Left lobe of liver (tissue), 2 donors: ENCODE results near the gene PRDM16. TPM values are rescaled to one million over a fixed set of nuclear protein-coding genes. Genes with fewer than 3 reads are reported as not detected.
A peak's percentile ranks its signal among the peaks of the same experiment; 100 is the strongest.

Experiments
- ATAC-seq: fragments of 200-7000 bp; cut with Tn5 transposase; one replicate; pipeline ENCODE4 v1.9.1; 2020; ENCODE audit warnings: mild to moderate bottlenecking, moderate library complexity
- DNase-seq: peaks from one replicate; pipeline ENCODE4 v3.0.0-alpha.2; 2020; ENCODE audit warnings: low spot score
- total RNA-seq: library from RNA; stranded (reverse); gene quantifications from one replicate; pipeline ENCODE4 v1.2.1, GENCODE V29; 2021
- donor health status: DM: no; HTN: no; CAD: no; lungs with moderate emphysema.
- donor health status: DM: no; HTN: yes; CAD: no.

PRDM16 gene
- total RNA-seq, 1 donor from 2014 or later, result 0.43 TPM

DNA sequence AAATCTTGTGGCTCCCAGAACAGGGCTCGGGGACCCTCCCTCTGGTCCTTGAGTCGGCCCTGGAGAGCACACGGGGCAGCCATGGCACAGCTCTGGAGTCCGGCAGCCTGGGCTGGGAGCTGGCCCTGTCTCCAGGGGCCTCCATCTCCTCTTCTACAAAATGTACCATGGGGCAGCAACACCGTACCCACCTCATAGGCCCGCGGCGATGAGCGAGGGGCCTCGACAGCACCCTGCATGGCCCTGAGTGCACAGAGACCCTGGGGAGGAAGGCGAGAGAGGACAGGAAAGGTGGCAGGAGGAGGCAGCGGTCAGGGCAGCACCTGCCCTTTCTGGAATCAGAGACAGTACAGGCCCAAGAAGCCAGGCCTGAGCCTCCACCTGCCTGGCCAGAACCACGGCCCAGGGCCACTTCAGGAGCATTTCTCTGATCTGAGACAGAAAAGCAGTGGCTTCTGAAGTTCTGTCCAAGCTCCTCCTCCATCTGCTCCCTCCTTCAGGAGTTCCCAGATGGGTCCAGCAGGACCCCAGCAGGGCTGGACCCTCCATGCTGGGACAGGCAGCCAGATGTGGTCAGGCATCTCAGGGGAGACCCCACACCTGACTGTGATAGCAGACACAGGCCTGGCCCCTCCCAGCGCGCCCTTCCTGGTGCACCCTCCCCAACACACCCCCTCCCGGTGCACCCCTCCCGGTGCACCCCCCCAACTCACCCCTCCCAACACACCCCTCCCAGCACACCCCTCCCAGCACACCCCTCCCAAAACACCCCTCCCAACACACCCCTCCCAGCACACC is 309.6 kb downstream of the PRDM16 start:
- no peak for DNase-seq
- no peak for ATAC-seq

GRCh38 chr1:3379934-3380333 is 310.9 kb downstream of the PRDM16 start:
- DNase-seq (no peak), ATAC-seq (no peak)

DNA sequence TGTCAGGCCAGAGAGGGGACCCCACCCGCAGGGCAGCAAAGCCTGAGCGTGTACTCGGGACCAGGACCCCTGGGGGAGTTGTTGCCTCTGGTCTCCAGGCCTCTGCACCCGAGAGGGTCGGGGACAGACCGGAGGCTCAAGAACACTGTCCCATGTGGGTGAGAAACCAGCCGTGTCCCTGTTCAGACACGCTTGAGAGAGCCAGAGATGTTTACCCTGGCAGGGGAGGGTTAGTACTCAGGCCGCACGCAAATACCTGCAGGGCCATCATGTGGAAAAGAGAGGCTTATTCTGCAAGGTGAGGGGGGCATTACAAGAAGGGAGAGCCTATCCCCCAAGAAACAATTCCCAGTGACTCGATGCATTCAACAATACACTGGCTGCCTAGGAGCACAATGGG is 311.5 kb downstream of the PRDM16 start:
- DNase-seq, result no peak
- ATAC-seq, result no peak

DNA sequence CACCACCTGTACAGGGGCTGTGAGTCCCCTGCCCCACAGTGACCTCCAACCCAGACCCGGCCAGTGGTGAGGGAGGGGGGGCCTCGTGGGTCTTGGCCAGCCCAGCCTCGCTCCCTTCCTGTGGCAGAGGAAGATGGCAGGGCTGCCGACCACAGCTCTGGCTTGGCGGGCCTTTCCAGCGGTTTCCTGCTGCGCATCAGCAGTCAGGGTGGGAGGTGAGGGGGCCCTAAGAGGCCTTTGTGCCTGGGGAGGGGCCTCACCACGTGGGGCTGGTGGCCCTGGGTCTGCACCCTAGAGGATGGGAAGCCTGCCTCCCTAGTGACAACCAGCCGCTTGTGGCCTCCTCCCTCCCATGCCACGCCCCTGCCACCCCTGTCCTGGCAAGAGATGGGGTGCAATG is 312.9 kb downstream of the PRDM16 start:
- no peak for ATAC-seq
- DNase-seq, result no peak

DNA sequence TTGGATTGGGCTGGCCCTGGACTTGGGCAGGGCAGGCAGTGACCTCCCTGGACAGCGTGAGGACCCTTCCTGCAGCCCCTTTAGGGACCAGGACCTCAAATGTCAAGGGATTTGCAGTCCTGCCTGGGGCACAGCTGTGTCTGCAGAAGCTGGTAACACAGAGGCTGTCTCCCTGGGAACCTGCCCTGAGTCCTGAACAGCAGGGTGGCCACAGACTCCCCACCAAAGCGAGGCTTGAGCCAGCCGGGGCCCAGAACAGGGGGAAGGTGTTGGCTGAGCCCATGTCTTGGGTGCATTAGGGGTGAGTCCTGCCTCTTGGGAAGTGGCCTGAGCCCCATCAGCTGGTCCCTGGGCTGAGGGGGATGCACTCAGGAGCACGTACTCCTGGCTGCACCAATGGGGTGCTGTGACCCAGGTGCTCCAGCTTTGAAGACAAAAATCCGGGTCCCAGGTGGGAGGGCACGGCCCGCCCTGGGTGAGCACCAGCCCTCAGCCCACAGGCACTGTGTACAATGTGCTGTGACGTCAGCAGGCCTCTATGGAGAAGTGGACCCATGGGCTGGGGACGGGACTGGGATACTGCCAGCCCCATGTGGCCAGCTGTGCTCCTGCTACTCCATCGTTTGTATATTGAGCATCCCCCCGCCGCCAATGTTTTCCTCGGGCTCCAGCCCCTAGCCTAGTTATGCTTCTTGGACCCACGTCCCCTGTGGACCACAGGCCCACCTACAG is 313.5 kb downstream of the PRDM16 start:
- DNase-seq, result no peak
- no peak for ATAC-seq

DNA sequence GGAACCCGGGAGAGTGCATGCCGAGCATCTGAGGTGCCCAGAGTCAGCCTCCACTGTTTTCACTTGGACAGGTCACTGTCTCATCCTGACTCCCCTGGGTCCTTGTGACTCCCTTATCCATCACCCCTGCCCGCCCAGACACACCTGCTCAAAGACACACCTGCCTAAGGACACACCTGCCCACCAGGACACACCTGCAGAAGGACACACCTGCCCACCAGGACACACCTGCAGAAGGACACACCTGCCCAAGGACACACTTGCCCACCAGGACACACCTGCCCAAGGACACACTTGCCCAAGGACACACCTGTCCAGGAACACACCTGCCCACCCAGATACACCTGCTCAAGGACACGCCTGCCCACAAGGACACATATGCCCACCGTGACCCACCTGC is 314.7 kb downstream of the PRDM16 start:
- no peak for ATAC-seq

GRCh38 chr1:3384407-3384806 is 315.4 kb downstream of the PRDM16 start:
- no peak for DNase-seq
- no peak for ATAC-seq

More for the DNA sequence above, 314.7 kb downstream of the PRDM16 start:
- no peak for DNase-seq

DNA sequence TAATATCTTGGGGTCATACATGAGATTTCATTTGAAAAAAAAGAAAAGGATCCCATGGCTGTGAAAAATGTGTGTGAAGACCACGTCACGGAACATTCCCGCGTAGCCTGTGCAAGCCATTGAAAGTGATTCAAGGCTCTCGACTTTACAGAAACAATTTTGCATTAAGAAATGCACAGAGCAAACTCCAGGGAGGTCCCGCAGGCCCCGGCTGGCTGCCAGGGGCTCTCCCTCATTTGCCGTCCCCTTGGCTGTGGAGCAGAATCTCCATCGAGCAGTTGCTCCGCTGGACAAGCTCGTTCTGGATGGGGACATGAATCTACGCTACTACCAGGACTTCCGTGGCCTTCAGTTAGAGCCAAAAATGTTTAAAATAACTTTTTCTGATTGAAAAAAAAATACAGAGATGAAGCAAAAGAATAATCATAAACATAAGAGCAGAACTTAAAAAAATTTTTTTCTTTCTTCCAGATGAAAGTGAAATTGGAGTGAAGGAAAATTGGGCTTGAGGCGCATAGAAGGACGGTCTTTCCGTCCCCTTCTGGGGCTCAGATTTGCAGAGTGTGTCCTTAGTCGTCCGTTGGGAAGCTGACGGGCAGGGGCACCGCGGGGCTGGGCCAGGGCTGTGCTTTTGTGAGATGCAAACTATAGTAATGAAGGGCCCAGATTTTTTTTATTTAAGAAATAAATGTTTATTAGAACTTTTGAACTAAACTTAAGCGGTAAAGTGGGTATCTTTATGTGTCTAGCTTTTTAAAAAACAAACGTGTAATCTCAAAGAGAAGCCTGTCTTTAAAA is 317.4 kb downstream of the PRDM16 start:
- DNase-seq, result no peak

GRCh38 chr1:3387401-3387800 is 318.4 kb downstream of the PRDM16 start:
- ATAC-seq (no peak), DNase-seq (no peak)

More for the DNA sequence above, 317.4 kb downstream of the PRDM16 start:
- no peak for ATAC-seq

DNA sequence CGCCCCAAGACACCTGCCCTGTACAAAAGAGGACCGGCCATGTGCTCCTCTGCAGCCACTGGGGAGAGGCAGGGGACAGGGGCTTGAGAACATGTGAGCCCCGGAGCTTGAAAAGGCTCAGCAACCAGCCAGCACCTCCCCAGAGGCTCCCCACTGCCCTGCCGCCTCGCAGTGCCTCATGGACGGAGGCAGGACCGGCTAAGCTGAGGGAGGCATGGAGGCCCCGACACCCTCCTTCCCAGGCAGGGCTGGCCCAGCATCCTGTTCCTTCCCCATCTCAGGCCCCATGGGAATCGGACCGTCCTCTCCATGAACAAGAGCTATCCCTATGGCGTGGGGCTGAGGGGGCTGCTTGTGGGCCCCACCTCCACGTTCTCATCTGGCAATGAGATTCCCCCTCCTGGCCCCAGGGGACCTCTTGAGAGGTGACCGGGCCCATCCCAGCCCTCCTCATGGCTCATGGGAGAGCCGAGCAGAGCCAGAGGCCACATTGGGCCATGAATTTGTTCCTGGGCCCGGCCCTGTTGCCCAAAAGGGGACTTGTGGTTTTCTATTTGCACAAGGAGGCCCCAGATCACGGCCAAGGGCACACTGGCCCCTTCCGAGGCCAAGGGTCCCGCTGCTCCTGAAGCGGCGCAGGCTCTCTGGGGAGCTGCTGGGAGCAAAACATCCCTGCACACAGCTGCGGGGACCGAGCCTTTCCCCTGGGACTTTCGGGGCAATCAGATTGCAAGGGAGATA is 320.3 kb downstream of the PRDM16 start:
- no peak for ATAC-seq

GRCh38 chr1:3390291-3390690 is 321.3 kb downstream of the PRDM16 start:
- ATAC-seq (no peak), DNase-seq (no peak)

More for the DNA sequence above, 320.3 kb downstream of the PRDM16 start:
- DNase-seq, result no peak

- ATAC-seq (no peak), DNase-seq (no peak)
Measured at GRCh38 chr1:3391711-3392110, 322.7 kb downstream of the PRDM16 start.

- ATAC-seq (peak; percentile 42), DNase-seq (no peak)
Measured at GRCh38 chr1:3393024-3393986, 324.3 kb downstream of the PRDM16 start.

DNA sequence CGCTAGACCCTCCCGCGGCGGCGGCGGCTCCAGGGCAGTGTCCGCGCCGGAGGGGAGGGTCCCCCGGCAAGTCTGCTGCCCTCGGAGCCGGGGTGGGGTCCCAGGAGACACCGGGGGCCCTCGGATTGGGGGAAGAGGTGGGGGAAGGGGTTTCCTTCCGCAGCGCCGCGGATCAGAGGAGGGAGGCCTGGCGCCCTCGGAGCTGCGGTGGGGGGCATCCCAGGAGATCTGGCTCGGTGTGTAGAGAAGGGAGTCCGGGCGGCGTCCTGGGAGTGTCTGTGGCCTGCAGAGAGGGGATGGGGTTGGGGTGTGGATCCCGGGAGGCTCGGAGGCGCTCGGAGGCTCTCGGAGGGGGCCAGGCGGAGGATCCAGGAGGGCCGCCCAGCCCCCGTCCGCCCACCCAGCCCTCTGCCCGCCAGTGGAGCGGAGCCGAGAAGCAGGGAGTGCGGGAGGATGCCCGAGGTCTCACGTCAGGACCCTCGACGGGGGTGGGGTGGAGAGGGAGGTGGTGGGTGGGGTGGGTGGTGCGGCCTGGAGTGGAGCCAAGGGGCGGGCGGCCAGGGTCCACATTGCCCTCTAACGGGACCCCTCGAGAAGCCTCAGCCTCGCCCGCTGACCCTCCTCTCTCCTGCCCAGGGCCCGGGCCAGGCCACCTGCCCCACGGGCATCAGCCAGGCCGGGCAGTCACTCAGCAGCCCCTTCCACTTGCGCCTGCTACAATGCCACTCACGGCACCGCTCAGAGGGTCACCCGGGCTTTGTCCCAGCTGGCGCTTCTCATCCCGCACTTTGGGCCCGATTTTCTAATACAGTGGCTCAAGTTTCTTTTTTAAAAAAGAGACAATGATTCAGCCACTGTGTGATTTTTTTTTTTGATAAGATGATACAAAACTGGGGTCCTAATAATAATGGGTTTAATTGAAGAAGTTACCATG is 325.3 kb downstream of the PRDM16 start:
- DNase-seq (no peak), ATAC-seq (no peak)

DNA sequence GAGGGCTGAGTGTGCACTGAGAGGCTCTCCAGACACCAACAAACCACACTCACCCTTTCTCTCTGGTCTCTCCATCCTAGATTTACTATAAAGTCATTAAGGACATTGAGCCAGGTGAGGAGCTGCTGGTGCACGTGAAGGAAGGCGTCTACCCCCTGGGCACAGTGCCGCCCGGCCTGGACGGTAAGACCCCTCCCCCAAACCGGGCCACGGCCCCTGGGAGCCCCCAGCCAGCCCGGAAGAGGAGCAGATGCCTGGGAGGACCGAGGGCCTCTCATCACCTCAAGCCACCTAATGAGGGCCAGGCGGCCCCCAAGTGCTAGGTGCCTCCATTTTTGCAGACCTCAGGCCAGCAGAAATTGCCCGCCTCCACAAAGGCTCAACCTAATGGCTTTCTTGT is 327.4 kb downstream of the PRDM16 start:
- no peak for DNase-seq
- no peak for ATAC-seq

- DNase-seq (no peak), ATAC-seq (no peak)
Measured at GRCh38 chr1:3397311-3397710, 328.3 kb downstream of the PRDM16 start.

GRCh38 chr1:3398396-3399140 is 329.6 kb downstream of the PRDM16 start:
- no peak for ATAC-seq
- DNase-seq, result no peak

GRCh38 chr1:3399732-3400131 is 330.7 kb downstream of the PRDM16 start:
- DNase-seq (no peak), ATAC-seq (no peak)
